NCI-H226 (cell line): ENCODE results near the gene PRR14.
"Not testable (repeated sequence)": the region's sequence is repeated elsewhere in the genome, so short reads cannot be mapped to it uniquely, and the experiment has no call there.

Experiments used
- DNase-seq: peaks from one replicate; pipeline ENCODE4 v3.0.0-alpha.2; 2015

Gene PRR14

GRCh38 chr16:30650369-30651123, at the start of gene PRR14:
TSS of gene PRR14 (plus strand) at chr16:30650960. CDS start at chr16:30651646, 686 bp downstream.
- peak; percentile 99 for DNase-seq

- DNase-seq, result no peak
Observed at GRCh38 chr16:30601966-30602365, 48.8 kb upstream of the PRR14 start.

DNA sequence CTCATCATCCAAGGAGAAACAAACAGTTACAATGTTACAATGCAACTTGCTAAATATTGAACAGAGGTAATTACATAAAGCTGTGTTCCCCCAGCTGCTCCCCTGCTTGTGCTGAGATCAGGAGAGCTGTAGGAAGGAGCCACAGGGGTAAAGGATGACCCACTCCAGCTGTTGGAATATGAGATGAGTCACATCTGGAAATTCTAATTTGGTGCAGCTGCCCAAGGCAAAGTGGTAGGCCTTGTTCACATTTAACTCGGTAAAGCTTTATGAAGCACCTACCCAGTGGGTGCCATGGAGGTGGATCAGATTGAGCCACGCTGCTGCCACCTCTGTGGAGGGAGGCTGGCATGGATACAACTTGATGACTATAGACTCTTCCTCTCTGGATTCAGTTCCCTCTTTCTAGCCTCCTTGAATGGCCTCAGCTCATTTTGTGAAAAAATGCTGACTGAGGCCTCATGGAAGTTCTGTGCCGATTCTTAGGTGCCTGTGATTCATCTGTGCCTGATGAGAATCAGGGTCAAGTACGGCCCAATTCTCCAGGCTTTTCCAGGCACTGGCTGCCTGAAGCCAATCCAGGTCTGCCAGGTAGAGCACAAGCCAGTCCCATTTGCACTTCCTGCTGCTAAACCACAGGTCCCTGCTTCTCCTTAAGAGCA, 48.0 kb upstream of the PRR14 start:
- DNase-seq, result no peak

- DNase-seq, result no peak
Observed at GRCh38 chr16:30603945-30604315, 46.8 kb upstream of the PRR14 start.

- no peak for DNase-seq
Observed at GRCh38 chr16:30604316-30604947, 46.3 kb upstream of the PRR14 start.

DNA sequence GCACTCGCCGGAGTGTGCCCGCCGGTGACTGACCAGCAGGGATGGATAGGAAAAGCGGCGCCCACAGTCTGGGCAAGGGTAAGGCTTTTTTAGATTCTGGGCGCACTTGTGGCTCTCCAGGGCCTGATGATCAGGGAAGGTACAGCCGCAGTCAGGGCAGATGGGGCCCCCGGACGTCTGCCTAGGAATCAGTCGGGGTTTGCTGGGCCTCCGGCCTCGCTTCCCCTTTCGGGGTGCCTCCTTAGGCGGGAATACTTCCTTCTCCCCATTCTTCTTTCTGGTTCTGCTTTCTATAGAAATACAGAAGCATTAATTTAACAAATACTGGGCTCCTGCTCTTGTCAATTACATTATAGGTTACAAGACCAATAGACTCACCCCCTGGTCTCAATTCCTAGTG, 45.6 kb upstream of the PRR14 start:
- DNase-seq, result no peak

- DNase-seq, result no peak
Observed at GRCh38 chr16:30606004-30606403, 44.8 kb upstream of the PRR14 start.

- no peak for DNase-seq
Observed at GRCh38 chr16:30609002-30609925, 41.5 kb upstream of the PRR14 start.

- peak; percentile 92 for DNase-seq
Observed at GRCh38 chr16:30609926-30610839, 40.6 kb upstream of the PRR14 start, which contains the start of gene ZNF689. TSS of gene ZNF689 (minus strand) at chr16:30610389. CDS start at chr16:30610041, 348 bp downstream.

- DNase-seq, result no peak
Observed at GRCh38 chr16:30615358-30616091, 35.2 kb upstream of the PRR14 start.

DNA sequence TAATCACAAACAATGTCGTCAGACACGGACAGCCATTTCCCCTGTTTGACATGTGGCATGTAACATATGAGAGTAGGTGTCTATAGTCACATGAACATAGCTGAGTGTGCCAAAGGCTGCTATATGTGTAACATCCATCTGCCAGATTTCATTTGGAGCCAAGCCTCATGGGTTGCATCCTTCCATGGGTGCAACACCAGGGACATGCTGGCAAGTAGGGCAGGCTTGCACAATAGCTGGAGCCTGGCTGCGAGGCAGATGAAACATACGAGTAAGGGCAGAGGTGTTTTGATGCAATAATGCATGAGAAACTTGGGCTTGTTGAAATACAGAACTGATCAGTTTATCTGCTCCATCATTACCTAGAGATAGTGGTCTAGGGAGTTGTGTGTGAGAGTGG, 31.6 kb upstream of the PRR14 start:
- DNase-seq, result no peak

DNA sequence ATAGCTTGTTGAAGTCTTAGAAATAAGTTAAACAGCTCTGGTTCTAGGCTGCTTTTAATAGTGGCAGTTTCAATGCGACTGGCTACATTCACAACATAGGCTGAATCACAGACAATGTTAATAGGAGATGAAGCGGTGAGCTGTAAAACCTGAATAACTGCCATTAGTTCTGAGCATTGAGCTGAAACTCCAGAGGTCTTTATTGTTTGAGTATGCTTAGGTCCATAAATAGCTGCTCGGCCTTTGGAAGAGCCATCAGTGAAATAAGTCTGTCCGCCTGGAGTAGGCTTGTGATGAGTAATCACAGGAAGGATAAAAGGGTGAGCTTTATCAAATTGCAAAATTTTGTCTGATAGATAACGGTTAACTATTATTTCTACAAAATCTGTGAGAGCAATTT, 31.1 kb upstream of the PRR14 start:
- no peak for DNase-seq

DNA sequence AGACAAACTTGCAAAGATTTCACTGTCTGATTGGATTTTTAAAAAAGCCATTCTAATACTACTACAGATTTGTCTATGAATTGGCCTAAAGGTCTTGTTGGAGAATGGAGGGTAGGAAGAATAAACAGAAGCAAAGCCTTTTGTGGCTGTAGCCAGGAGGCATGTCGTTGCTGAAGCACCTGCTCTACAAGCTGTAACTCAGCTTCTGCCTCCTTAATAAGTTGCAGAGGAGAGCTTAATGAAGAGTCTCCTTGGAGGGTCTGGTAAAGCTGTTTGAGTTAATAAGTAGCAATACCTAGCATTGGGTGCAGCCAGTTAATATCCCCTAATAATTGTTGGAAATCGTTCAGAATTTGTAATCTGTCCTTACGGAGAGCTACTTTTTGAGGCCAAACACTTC, 30.6 kb upstream of the PRR14 start:
- no peak for DNase-seq

GRCh38 chr16:30621765-30622164, 29.0 kb upstream of the PRR14 start:
- DNase-seq, result no peak

DNA sequence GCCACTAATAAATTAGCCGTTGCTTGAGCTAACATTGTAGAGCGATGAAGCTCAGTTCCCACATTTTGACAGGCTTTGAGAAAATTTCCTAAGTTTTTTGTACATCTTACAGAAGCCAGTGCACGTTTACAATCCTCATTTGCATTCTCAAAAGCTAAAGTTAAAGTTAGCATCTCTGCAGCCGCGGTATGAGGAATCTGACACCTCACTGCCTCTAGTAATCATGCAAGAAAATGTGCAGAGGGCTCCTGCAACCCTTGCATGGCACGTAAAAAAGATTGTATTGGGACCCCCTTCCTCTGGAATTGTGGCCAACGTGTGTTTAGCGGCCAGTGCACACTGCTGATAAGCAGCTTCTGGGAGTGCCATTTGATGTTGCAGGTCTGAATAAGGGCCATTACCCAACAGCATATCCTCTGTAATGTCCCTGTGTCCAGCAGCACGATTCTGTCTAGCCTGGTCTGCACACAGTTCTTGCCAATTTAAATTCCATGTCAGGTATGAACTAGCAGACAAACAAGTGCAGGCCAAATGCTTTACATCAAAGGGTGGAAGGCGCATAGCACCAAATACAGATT, 28.2 kb upstream of the PRR14 start:
- DNase-seq, result no peak

GRCh38 chr16:30623536-30624283, 27.1 kb upstream of the PRR14 start:
- DNase-seq, result no peak

GRCh38 chr16:30626236-30626635, 24.5 kb upstream of the PRR14 start:
- DNase-seq, result no peak

DNA sequence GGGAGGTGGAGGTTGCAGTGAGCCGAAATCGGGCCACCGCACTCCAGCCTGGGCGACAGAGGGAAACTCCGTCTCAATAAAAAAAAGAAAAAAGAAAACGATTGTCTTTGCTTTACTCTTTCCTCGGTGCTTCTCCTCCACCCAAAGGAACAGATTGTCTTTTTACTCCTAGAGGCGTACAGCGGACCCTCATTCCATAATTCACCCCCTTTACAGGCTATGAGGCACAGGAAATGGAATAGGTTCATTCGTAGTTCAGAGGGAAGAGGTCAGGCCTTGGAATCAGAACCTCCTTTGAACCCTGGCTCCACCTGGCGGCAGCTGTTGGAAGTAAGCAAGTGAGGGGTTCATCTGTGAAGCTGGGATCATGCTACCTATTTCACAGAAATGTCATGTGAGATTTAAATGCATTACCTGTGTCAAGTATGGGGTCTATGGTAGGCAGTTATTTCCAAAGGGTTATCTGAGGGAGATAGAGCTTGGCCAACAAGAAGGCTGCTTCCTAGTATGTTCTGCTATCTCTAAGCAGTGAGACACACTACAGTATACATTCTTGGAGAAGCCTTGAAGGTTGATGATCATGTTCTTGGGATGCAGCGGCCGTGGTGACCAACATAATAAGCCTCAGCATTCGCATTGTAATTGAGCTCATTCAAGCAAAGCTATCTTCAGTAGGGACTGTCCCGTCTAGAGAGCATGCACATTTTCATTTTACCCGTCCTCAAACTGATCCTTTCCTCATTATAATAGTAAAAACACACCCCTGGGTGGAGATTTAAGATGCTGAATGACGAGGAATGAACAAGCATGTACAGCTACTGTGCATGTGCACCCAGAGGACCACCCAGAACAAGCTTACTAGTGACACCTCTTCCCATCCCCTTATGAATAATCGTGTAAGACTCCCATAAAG, 21.9 kb upstream of the PRR14 start:
- DNase-seq, result peak; percentile 40

DNA sequence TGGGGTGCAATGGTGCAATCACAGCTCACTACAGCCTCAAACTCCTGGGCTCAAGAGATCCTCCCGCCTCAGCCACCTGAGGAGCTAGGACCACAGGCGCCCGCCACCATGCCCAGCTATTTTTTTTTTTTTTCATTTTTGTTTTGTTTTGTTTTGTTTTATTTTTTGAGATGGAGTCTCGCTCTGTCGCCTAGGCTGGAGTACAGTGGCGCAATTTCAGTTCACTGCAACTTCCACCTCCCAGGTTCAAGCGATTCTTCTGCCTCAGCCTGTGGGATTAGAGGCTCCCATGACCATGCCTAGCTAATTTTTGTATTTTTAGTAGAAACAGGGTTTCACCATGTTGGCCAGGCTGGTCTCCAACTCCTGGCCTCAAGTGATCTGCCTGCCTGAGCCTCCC, 18.3 kb upstream of the PRR14 start:
- not testable (repeated sequence) for DNase-seq
